HTERT RPE-1 (cell line): Measurements from ENCODE around the gene BAIAP2L1.

ENCODE experiments used
- in situ Hi-C: fragments of 300-500 bp; cut with MboI; formaldehyde crosslinking; loops from 4 replicates; pipeline ENCODE4 v1.14.3; 2020; ENCODE audit warnings: low sequenced_read_pairs

BAIAP2L1 gene

GRCh38 chr7:98295467-98296192, 105.3 kb downstream of the BAIAP2L1 start:
- in situ Hi-C loops, result no loop called here

GRCh38 chr7:98294798-98295382, 106.0 kb downstream of the BAIAP2L1 start:
- in situ Hi-C loops, result no loop called here

GRCh38 chr7:98294326-98294725, 106.6 kb downstream of the BAIAP2L1 start:
- in situ Hi-C loops, result no loop called here

- in situ Hi-C loops, result no loop called here
Observed at GRCh38 chr7:98293746-98294145, 107.1 kb downstream of the BAIAP2L1 start.

GRCh38 chr7:98293265-98293664, 107.6 kb downstream of the BAIAP2L1 start:
- in situ Hi-C loops, result no loop called here

- in situ Hi-C loops, result no loop called here
Observed at GRCh38 chr7:98291717-98292116, 109.2 kb downstream of the BAIAP2L1 start.

GRCh38 chr7:98289333-98289875, 111.5 kb downstream of the BAIAP2L1 start:
- in situ Hi-C loops, result no loop called here

- in situ Hi-C loops, result no loop called here
Observed at GRCh38 chr7:98288064-98288823, 112.6 kb downstream of the BAIAP2L1 start.

GRCh38 chr7:98287486-98287959, 113.4 kb downstream of the BAIAP2L1 start:
- in situ Hi-C loops, result no loop called here

- in situ Hi-C loops, result no loop called here
Observed at GRCh38 chr7:98286701-98287485, 114.0 kb downstream of the BAIAP2L1 start.

GRCh38 chr7:98286093-98286539, 114.8 kb downstream of the BAIAP2L1 start:
- in situ Hi-C loops, result no loop called here

GRCh38 chr7:98285157-98286092, 115.5 kb downstream of the BAIAP2L1 start:
- in situ Hi-C loops, result no loop called here

GRCh38 chr7:98284335-98285036, 116.4 kb downstream of the BAIAP2L1 start:
- in situ Hi-C loops, result no loop called here

- in situ Hi-C loops, result no loop called here
Observed at GRCh38 chr7:98283887-98284222, 117.0 kb downstream of the BAIAP2L1 start.

GRCh38 chr7:98283127-98283886, 117.6 kb downstream of the BAIAP2L1 start:
- in situ Hi-C loops, result no loop called here

GRCh38 chr7:98282703-98283102, 118.2 kb downstream of the BAIAP2L1 start:
- in situ Hi-C loops, result no loop called here

GRCh38 chr7:98281757-98282606, 118.9 kb downstream of the BAIAP2L1 start:
- in situ Hi-C loops, result no loop called here
